Smooth muscle cell (in vitro differentiated cells): ENCODE data around the gene LRRIQ1. TPM values are rescaled to one million over a fixed set of nuclear protein-coding genes. Genes with fewer than 3 reads are reported as not detected.

ENCODE experiments used
- DNase-seq: peaks from one replicate; lab custom pipeline; 2025; ENCODE audit not compliant: unreplicated experiment; lab: John Stamatoyannopoulos, UW
- H2AFZ ChIP-seq: fragments of 200-600 bp; sonication (generic); 2 replicates; pipeline ENCODE4 v1.6.0; 2016; ENCODE audit warnings: antibody characterized with exemption, low read depth, mild to moderate bottlenecking
- H3F3A ChIP-seq: fragments of 200-600 bp; sonication (generic); 2 replicates; pipeline ENCODE4 v1.6.0; 2017; ENCODE audit warnings: antibody characterized with exemption, low read depth
- H3K27ac ChIP-seq: fragments of 200-600 bp; sonication (generic); 2 replicates; pipeline ENCODE4 v1.5.1; 2016; ENCODE audit warnings: low read depth, mild to moderate bottlenecking
- H3K27me3 ChIP-seq: fragments of 200-600 bp; sonication (generic); 2 replicates; pipeline ENCODE4 v1.6.1; 2016; ENCODE audit warnings: low read depth, mild to moderate bottlenecking
- H3K36me3 ChIP-seq: fragments of 200-600 bp; sonication (generic); 2 replicates; pipeline ENCODE4 v1.5.1; 2016; ENCODE audit warnings: low read depth
- H3K4me1 ChIP-seq: fragments of 200-600 bp; sonication (generic); 2 replicates; pipeline ENCODE4 v1.5.1; 2016; ENCODE audit warnings: low read depth
- H3K4me2 ChIP-seq: fragments of 200-600 bp; sonication (generic); 2 replicates; pipeline ENCODE4 v1.6.0; 2016; ENCODE audit warnings: mild to moderate bottlenecking
- H3K4me3 ChIP-seq: fragments of 200-600 bp; sonication (generic); 2 replicates; pipeline ENCODE4 v1.5.1; 2016; ENCODE audit warnings: mild to moderate bottlenecking
- H3K79me2 ChIP-seq: fragments of 200-600 bp; sonication (generic); 2 replicates; pipeline ENCODE4 v1.6.0; 2016; ENCODE audit warnings: low read depth, mild to moderate bottlenecking
- H3K9ac ChIP-seq: fragments of 200-600 bp; sonication (generic); 2 replicates; pipeline ENCODE4 v1.6.0; 2016; ENCODE audit warnings: low read depth
- H3K9me3 ChIP-seq: fragments of 200-600 bp; sonication (generic); replicated peaks from 2 replicates; pipeline ENCODE4 v1.5.1; 2016; ENCODE audit warnings: low read depth
- H4K20me1 ChIP-seq: fragments of 200-600 bp; sonication (generic); 2 replicates; pipeline ENCODE4 v1.6.0; 2016; ENCODE audit warnings: low read depth
- WGBS: methylation state at CpG from one replicate; pipeline ENCODE4 v1.1.7; 2016; ENCODE audit warnings: low lambda C conversion rate; 5-methylcytosine and 5-hydroxymethylcytosine counted together
- polyA plus RNA-seq: library from polyadenylated mRNA; unstranded; fragments of >200 nt; fragmentation: Nextera tagmentation; extraction: Ambion mirVana; gene quantifications from 2 replicates; pipeline ENCODE4 v1.2.1, GENCODE V29; 2016
- total RNA-seq: library from RNA; depleted of rRNA; stranded (reverse); fragments of >200 nt; gene quantifications from 2 replicates; pipeline ENCODE4 v1.2.3, GENCODE V29; 2014
- TF ChIP-seq, protein P1 (sequence below): fragments of 200-600 bp; sonication (generic); IDR thresholded peaks from 2 replicates; pipeline ENCODE4 v1.5.1; 2017; ENCODE audit warnings: borderline replicate concordance, mild to moderate bottlenecking, antibody characterized with exemption; ENCODE audit not compliant: insufficient read depth, poor library complexity, severe bottlenecking

The LRRIQ1 gene
- total and polyA plus RNA-seq, 2 experiments from 2014 or later = 1.3 TPM

GRCh38 chr12:85244561-85244960, 208.4 kb downstream of the LRRIQ1 start:
- no peak overlapping the region for H3K27ac ChIP-seq
- WGBS = 56% methylated on average over 3 of the region's 3 CpGs
- H3K36me3 ChIP-seq = no peaks in the 10 kb centered on the region
- H3K4me1 ChIP-seq = no peaks in the 10 kb centered on the region
- no peaks in the 10 kb centered on the region for H3K79me2 ChIP-seq
- no peaks in the 10 kb centered on the region for H3F3A ChIP-seq
- DNase-seq = no peak
- H4K20me1 ChIP-seq = no peaks in the 10 kb centered on the region
- H3K9me3 ChIP-seq = no peaks in the 10 kb centered on the region
- TF ChIP-seq, protein P1, sequence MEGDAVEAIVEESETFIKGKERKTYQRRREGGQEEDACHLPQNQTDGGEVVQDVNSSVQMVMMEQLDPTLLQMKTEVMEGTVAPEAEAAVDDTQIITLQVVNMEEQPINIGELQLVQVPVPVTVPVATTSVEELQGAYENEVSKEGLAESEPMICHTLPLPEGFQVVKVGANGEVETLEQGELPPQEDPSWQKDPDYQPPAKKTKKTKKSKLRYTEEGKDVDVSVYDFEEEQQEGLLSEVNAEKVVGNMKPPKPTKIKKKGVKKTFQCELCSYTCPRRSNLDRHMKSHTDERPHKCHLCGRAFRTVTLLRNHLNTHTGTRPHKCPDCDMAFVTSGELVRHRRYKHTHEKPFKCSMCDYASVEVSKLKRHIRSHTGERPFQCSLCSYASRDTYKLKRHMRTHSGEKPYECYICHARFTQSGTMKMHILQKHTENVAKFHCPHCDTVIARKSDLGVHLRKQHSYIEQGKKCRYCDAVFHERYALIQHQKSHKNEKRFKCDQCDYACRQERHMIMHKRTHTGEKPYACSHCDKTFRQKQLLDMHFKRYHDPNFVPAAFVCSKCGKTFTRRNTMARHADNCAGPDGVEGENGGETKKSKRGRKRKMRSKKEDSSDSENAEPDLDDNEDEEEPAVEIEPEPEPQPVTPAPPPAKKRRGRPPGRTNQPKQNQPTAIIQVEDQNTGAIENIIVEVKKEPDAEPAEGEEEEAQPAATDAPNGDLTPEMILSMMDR = no peak
- H3K4me3 ChIP-seq = no peak overlapping the region
- no peak overlapping the region for H3K9ac ChIP-seq
- H3K27me3 ChIP-seq = no peaks in the 10 kb centered on the region
- H2AFZ ChIP-seq = no peak overlapping the region
- H3K4me2 ChIP-seq = no peak overlapping the region

DNA sequence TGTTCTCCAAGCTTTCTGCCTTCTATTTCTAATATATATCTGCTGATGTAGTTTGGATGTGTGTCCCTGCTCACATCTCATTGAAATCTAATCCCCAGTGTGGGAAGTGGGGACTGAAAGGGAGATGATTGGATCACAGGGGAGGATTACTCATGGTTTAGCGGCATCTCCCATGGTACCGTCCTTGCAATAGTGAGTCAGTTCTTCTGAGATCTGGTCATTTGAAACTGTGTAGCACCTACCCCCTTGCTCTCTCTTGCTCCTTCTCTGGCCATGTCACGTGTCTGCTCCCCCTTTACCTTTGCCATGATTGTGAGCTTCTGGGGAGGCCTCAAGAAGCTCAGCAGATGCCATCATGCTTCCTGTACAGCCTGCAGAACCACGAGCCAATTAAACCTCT, 217.7 kb downstream of the LRRIQ1 start:
- H3K36me3 ChIP-seq = no peaks in the 10 kb centered on the region
- no peaks in the 10 kb centered on the region for H3K9me3 ChIP-seq
- TF ChIP-seq, protein P1 = no peak
- H3K79me2 ChIP-seq = no peaks in the 10 kb centered on the region
- H2AFZ ChIP-seq = no peak overlapping the region
- no peak overlapping the region for H3K27ac ChIP-seq
- no peak overlapping the region for H3K4me3 ChIP-seq
- DNase-seq = no peak
- no peaks in the 10 kb centered on the region for H4K20me1 ChIP-seq
- H3K27me3 ChIP-seq = no peaks in the 10 kb centered on the region
- H3K4me2 ChIP-seq = no peak overlapping the region
- H3F3A ChIP-seq = no peaks in the 10 kb centered on the region
- 64% methylated on average over 4 of the region's 4 CpGs for WGBS
- no peaks in the 10 kb centered on the region for H3K4me1 ChIP-seq
- H3K9ac ChIP-seq = no peak overlapping the region

DNA sequence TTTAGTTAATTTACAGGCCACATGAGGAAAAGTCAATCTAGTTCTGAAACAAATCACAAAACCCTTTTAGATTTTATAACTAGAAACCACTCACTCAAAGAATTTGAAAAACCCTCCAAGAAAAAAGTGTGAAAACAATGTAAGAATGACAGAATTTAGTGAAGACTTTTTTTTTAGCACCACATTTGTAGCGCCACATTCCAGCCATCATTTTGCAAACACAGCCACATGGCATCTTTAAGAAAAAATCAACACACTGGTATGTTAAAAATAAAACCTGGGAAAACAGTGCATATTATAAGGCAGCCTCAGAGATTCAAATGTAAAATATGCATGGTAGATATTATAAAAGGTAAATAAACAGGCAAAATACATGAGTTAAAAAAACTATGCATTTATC, 221.5 kb downstream of the LRRIQ1 start:
- Histone ChIP-seq H3K27me3 (no peaks in the 10 kb centered on the region), H3K79me2 (no peaks in the 10 kb centered on the region), H3F3A (no peaks in the 10 kb centered on the region), H3K4me3 (no peak overlapping the region), H2AFZ (no peak overlapping the region), H3K4me1 (no peaks in the 10 kb centered on the region), H3K9me3 (no peaks in the 10 kb centered on the region), H3K9ac (no peak overlapping the region), H3K4me2 (no peak overlapping the region), H3K27ac (no peak overlapping the region), H3K36me3 (no peaks in the 10 kb centered on the region), H4K20me1 (no peaks in the 10 kb centered on the region)
- TF ChIP-seq, protein P1 = no peak
- 94% methylated on average over 1 of the region's 1 CpG for WGBS
- no peak for DNase-seq

DNA sequence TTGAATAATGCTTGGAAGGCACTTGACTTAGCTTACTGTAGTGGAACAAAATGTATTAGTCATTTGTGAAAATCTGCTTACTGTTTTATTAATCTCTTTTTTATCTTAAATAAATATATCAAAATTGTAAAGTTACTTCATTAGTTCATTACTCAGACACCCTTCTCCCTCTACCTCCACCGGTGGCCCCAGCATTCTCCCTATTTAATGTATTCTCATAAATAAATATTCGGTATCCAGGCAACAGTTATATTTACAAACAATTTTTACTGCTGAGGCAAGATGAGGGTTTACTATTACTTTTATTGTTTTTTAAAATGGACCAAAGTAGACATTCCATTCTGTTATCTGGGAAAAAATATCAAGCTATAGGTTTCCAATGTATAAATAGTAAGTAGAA, 224.3 kb downstream of the LRRIQ1 start:
- TF ChIP-seq, protein P1 = no peak
- Histone ChIP-seq H3K4me1 (no peaks in the 10 kb centered on the region), H3F3A (no peaks in the 10 kb centered on the region), H3K9me3 (no peaks in the 10 kb centered on the region), H3K9ac (no peak overlapping the region), H3K27ac (no peak overlapping the region), H2AFZ (no peak overlapping the region), H3K27me3 (no peaks in the 10 kb centered on the region), H3K4me2 (no peak overlapping the region), H4K20me1 (no peaks in the 10 kb centered on the region), H3K36me3 (no peaks in the 10 kb centered on the region), H3K4me3 (no peak overlapping the region), H3K79me2 (no peaks in the 10 kb centered on the region)
- no peak for DNase-seq
- 91% methylated on average over 2 of the region's 2 CpGs for WGBS
